ENCODE measurements around the gene RHOF.
"Not testable (repeated sequence)": the region's sequence is repeated elsewhere in the genome, so short reads cannot be mapped to it uniquely, and the experiment has no call there.

The RHOF gene

GRCh38 chr12:121773011-121773777 is 20.3 kb downstream of the RHOF start:
- DNase-seq = no peak

- DNase-seq = no peak
These were observed 22.5 kb downstream of the RHOF start for GRCh38 chr12:121770813-121771625.

- DNase-seq = no peak
These were observed 23.1 kb downstream of the RHOF start for GRCh38 chr12:121770388-121770787.

- DNase-seq = no peak
These were observed 23.6 kb downstream of the RHOF start for GRCh38 chr12:121769831-121770301.

GRCh38 chr12:121769297-121769830 is 24.1 kb downstream of the RHOF start:
- DNase-seq = no peak

GRCh38 chr12:121767525-121768016 is 25.9 kb downstream of the RHOF start:
- no peak for DNase-seq

GRCh38 chr12:121766290-121767039 is 27.0 kb downstream of the RHOF start:
- DNase-seq = no peak

GRCh38 chr12:121765573-121765972 is 27.9 kb downstream of the RHOF start:
- DNase-seq = no peak

- no peak for DNase-seq
These were observed 28.7 kb downstream of the RHOF start for GRCh38 chr12:121764808-121765207.

GRCh38 chr12:121762269-121762668 is 31.2 kb downstream of the RHOF start:
- DNase-seq = no peak

GRCh38 chr12:121758536-121758935 is 35.0 kb downstream of the RHOF start:
- not testable (repeated sequence) for DNase-seq

GRCh38 chr12:121755591-121755990 is 37.9 kb downstream of the RHOF start:
- no peak for DNase-seq

GRCh38 chr12:121754836-121755235 is 38.7 kb downstream of the RHOF start:
- no peak for DNase-seq

GRCh38 chr12:121753844-121754264 is 39.6 kb downstream of the RHOF start:
- no peak for DNase-seq

- no peak for DNase-seq
These were observed 41.6 kb downstream of the RHOF start for GRCh38 chr12:121751749-121752351.

- DNase-seq = no peak
These were observed 42.5 kb downstream of the RHOF start for GRCh38 chr12:121751034-121751433.

GRCh38 chr12:121750507-121750955 is 43.0 kb downstream of the RHOF start:
- no peak for DNase-seq

- DNase-seq = no peak
These were observed 44.2 kb downstream of the RHOF start for GRCh38 chr12:121749267-121749666.

- no peak for DNase-seq
These were observed 44.8 kb downstream of the RHOF start for GRCh38 chr12:121748571-121749265.

- no peak for DNase-seq
These were observed 45.3 kb downstream of the RHOF start for GRCh38 chr12:121748218-121748570.

- not testable (repeated sequence) for DNase-seq
These were observed 47.9 kb downstream of the RHOF start for GRCh38 chr12:121745545-121745944.

- DNase-seq = no peak
These were observed 51.7 kb downstream of the RHOF start for GRCh38 chr12:121741743-121742142.

All from left hindlimb (tissue), 1 donor.